Measurements from ENCODE around the gene NXT1. TPM values are rescaled to one million over a fixed set of nuclear protein-coding genes. Genes with fewer than 3 reads are reported as not detected.

Gene NXT1
- total RNA-seq, 4 donors from 2014 or later: 19.4 to 50.5 (median 26.2) TPM

DNA sequence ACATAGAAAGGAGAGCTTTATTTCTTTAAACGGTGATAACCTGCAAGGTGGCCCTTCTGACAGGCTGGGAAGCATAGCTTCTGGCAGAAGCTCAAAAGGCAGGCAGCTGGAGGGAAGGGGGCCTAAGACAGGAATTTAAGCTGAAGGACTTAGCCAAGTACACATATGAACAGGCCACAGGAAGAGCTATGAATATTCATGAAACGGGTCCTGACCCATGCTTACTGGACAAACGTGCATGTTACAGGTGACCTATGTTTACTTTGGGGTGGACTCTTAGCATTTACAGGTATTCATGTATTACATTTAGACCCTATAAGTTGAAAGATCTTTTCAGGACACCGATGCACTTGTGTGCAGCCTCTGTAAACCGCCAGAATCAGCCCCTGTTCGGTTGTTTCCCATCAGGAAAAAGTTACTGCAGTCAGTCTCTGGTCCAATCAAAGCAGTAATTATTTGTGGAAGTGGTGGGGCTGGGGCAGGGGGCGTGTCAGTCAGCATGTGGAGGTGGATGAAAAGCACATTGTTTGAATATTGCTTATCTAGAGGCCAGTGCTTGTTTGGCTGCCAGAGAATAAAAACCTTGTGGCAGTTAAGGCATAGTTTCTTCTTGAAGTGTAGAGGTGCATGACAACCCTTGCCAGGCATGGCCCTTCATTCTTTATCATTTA lies 8.5 kb downstream of the NXT1 start:
- no peak for DNase-seq (ENCODE audit: low spot score in 2 of 2)
- Histone ChIP-seq H3K4me1 (peaks cover 3 to 53% (median 17%) of the 10 kb centered on the region in 4 donors), H3K9me3 (no peaks in the 10 kb centered on the region), H3K27me3 (no peaks in the 10 kb centered on the region), H3K36me3 (peaks cover 0 to 23% (median 0%) of the 10 kb centered on the region in 3 donors), H3K4me3 (no peak overlapping the region), H3K27ac (peak overlapping the region; percentile 93 to 100 (median 96))
- WGBS, 2 donors: 36 to 43% methylated on average over 7 of the region's 7 CpGs
- TF ChIP-seq, protein P1, sequence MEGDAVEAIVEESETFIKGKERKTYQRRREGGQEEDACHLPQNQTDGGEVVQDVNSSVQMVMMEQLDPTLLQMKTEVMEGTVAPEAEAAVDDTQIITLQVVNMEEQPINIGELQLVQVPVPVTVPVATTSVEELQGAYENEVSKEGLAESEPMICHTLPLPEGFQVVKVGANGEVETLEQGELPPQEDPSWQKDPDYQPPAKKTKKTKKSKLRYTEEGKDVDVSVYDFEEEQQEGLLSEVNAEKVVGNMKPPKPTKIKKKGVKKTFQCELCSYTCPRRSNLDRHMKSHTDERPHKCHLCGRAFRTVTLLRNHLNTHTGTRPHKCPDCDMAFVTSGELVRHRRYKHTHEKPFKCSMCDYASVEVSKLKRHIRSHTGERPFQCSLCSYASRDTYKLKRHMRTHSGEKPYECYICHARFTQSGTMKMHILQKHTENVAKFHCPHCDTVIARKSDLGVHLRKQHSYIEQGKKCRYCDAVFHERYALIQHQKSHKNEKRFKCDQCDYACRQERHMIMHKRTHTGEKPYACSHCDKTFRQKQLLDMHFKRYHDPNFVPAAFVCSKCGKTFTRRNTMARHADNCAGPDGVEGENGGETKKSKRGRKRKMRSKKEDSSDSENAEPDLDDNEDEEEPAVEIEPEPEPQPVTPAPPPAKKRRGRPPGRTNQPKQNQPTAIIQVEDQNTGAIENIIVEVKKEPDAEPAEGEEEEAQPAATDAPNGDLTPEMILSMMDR (IDR thresholded peaks at IDR 0.05): no peak
- TF ChIP-seq POLR2A (IDR thresholded peaks at IDR 0.05): no peak

DNA sequence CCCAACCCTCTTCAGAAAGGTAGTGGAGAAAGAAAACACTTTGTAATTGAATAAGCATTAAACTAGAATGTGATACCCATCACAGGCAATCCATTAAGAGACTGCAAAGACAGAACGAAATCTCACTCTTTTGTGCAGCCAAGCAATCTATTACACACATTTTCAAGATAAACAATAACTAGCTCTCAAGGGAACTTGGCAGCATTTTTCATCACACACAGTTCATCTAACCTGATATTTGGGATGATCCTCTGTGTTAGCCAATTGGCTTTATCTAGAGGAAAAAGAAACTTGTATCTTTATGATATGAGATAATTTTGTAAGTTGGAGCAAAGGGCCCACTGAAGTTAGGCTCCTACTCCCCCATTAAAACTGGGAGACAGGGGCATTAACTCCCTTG lies 9.9 kb downstream of the NXT1 start:
- Histone ChIP-seq H3K36me3 (peaks cover 0 to 23% (median 0%) of the 10 kb centered on the region in 3 donors), H3K9me3 (no peaks in the 10 kb centered on the region), H3K4me3 (peak overlapping the region in 2 of 4 donors; percentile 78 to 100), H3K4me1 (peaks cover 3 to 61% (median 20%) of the 10 kb centered on the region in 4 donors), H3K27ac (peak overlapping the region; percentile 96 to 100 (median 98)), H3K27me3 (no peaks in the 10 kb centered on the region)
- 67 to 71% methylated on average over 1 of the region's 1 CpG for WGBS, 2 donors
- no peak for DNase-seq (ENCODE audit: low spot score in 2 of 2)
- TF ChIP-seq, protein P1 (IDR thresholded peaks at IDR 0.05): no peak
- TF ChIP-seq EP300 (IDR thresholded peaks at IDR 0.05): no peak
- no peak for TF ChIP-seq POLR2A (IDR thresholded peaks at IDR 0.05)

- Histone ChIP-seq H3K27ac (peak overlapping the region; percentile 96 to 100 (median 98)), H3K36me3 (peaks cover 0 to 22% (median 0%) of the 10 kb centered on the region in 3 donors), H3K4me1 (peaks cover 3 to 66% (median 25%) of the 10 kb centered on the region in 4 donors), H3K4me3 (peak overlapping the region; percentile 78 to 100 (median 94)), H3K9me3 (no peaks in the 10 kb centered on the region), H3K27me3 (no peaks in the 10 kb centered on the region)
- 3% methylated on average over 8 of the region's 8 CpGs for WGBS, 2 donors
- TF ChIP-seq EP300 (IDR thresholded peaks at IDR 0.05) (no peak), POLR2A (IDR thresholded peaks at IDR 0.05) (no peak)
- TF ChIP-seq, protein P1 (IDR thresholded peaks at IDR 0.05): no peak
- peak in 1 of 2 donors; percentile 21 for DNase-seq (ENCODE audit: low spot score in 2 of 2)
These were observed 10.5 kb downstream of the NXT1 start for GRCh38 chr20:23361119-23361475.

GRCh38 chr20:23361476-23362391 lies 11.1 kb downstream of the NXT1 start, which contains the start of gene GZF1:
Gene GZF1, plus strand, starts transcription at chr20:23362182. Its CDS starts 2,202 bp downstream, at chr20:23364384.
- Histone ChIP-seq H3K4me1 (peaks cover 3 to 71% (median 30%) of the 10 kb centered on the region in 4 donors), H3K9me3 (no peaks in the 10 kb centered on the region), H3K4me3 (peak within 1 kb of the TSS; percentile 92 to 100 (median 96)), H3K27me3 (no peaks in the 10 kb centered on the region), H3K36me3 (peaks cover 0 to 23% (median 0%) of the 10 kb centered on the region in 3 donors), H3K27ac (peak within 1 kb of the TSS; percentile 96 to 100 (median 98))
- WGBS, 2 donors: 1 to 3% methylated on average over 8 to 53 of the region's 114 CpGs
- peak; percentile 95 for DNase-seq (ENCODE audit: low spot score in 2 of 2)
- TF ChIP-seq, protein P1 (IDR thresholded peaks at IDR 0.05): peak in 3 of 5 experiments; percentile 14 to 77 (median 76)
- peak; percentile 100 for TF ChIP-seq EP300 (IDR thresholded peaks at IDR 0.05)
- peak; percentile 94 to 95 for TF ChIP-seq POLR2A (IDR thresholded peaks at IDR 0.05)
